CD4-positive, alpha-beta T cell treated with Interleukin-12 subunit alpha and Interleukin-12 subunit beta, for 1 hour (primary cell): Measurements from ENCODE around the gene DOC2B.
A peak's percentile ranks its signal among the peaks of the same experiment; 100 is the strongest.
"Not testable (repeated sequence)": the region's sequence is repeated elsewhere in the genome, so short reads cannot be mapped to it uniquely, and the experiment has no call there.

Experiments
- DNase-seq: peaks from one replicate; pipeline ENCODE4 v3.0.0-alpha.2; 2020

DOC2B gene

DNA sequence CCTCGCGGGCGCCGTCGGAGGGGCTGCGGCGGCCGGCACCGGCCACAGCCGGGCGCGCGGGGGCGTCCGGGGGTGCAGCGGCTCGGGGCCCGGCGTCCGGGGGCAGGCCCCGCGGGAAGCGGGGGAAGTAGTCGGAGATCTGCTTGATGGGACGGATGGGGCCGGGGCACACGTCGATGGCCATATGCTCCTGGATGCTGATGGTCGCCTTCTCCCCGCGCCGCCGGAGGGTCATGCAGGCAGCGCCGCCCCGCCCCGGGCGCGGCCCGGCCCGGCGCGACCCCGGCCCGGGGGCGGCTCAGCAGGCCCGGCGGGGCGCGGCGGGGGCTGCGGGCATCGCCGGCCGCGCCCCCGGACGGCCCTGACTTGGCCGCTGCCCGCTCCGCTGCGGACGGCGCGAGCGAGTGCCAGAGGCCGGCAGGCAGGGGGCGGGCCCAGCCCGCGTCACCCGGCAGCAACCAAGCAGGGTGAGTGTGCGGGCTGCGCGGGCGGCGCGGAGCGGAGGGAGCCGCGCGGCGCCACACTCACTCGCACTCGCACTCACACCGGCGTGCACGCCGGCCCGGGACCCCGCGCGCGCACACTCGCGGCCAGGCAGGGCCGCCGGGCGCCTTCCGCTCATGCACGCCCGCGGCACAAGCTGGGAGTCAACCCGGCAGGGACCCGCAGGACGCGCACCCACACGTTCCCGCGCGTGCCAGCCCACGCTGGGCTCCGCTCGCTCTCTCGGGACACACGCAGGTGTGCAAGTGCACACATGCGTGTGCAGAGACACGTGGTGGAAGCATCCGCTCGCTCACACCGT lies at the start of gene DOC2B:
TSS of gene DOC2B (minus strand) at position 406 of the 805 bp plus-strand sequence. CDS start at position 235, 171 bp downstream.
- peak; percentile 6 for DNase-seq

DNA sequence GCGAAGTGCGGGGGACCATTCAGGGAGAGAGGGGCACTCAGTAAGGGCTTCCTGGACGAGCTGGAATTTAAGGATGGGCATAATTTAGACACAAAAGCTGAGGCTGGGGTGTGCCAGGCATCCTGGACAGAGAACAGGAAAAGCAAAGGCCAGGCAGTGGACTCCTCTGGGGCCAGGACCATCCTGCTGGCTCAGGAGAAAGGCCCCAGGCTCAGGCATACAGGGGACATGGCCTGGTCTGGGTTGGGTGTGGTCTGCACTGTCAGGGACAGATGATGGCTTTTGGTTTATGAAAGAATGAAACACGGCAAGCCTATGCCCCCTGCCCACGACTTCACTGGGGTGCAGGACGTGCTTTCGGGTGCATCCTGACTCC lies 48.9 kb upstream of the DOC2B start:
- no peak for DNase-seq

DNA sequence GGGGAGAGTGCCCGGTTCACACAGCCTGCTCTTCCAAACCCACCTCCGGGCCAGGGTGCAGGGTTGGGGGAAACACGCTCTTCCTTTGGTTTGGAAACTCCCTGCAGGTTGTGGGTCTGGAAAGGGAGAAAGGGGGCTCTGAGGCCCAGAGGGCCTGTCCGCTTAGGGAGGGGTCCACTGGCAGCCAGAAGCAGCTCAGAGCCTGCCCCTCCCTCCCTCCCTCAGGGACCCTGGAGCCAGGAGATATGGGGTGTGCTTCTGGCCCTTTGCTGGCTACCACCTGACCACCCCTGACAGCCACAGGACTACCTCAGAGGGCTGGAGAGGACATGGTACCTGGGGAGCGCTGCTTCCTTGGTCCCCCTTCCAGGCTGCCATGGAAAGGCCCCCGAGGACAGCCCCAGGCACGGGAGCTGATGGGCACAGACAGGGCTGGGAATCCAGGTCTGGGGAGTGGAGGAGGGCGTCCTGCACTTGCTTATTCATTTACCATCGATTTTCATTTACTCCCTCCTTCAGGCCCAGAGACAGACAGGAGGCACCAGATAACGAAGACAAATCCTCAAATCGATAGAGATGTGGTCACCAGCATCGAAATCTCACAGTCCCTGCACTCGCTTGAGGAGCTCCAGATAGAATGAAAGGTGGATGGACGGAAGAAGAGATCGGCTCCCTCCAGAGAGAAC lies 48.4 kb upstream of the DOC2B start:
- DNase-seq = no peak

- DNase-seq = no peak
Measured at GRCh38 chr17:228951-229708, 47.7 kb upstream of the DOC2B start.

DNA sequence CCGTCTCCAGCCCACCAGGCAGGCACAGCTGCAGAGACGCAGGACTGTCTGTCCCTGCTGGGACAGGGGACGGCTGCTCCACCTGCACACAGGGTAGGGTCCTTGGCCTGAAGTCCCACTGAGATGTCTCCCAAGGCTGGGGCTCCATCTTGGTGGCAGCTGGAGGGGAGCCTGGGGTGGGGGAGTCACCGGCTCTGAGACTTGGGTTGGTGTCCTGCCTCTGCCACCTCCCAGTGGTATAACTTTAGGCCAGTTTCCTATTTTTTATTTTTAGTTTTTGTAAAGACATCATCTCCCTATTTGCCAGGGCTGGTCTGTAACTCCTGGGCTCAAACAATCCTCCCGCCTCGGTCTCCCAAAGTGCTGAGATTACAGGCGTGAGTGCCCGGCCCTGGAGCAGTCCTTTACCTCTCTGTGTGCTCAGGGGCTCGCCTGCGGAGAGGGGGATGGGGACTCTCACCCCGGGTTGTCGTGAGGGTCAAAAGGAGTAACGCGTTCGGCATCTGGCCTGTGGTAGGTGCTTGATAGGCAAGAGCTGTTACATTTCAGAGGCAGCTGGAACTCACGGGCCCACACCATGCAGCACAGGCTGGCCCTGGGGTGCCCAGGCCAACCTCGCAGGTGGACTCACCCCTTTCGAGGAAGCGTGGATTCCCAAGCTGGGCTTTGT lies 46.6 kb upstream of the DOC2B start:
- no peak for DNase-seq

DNA sequence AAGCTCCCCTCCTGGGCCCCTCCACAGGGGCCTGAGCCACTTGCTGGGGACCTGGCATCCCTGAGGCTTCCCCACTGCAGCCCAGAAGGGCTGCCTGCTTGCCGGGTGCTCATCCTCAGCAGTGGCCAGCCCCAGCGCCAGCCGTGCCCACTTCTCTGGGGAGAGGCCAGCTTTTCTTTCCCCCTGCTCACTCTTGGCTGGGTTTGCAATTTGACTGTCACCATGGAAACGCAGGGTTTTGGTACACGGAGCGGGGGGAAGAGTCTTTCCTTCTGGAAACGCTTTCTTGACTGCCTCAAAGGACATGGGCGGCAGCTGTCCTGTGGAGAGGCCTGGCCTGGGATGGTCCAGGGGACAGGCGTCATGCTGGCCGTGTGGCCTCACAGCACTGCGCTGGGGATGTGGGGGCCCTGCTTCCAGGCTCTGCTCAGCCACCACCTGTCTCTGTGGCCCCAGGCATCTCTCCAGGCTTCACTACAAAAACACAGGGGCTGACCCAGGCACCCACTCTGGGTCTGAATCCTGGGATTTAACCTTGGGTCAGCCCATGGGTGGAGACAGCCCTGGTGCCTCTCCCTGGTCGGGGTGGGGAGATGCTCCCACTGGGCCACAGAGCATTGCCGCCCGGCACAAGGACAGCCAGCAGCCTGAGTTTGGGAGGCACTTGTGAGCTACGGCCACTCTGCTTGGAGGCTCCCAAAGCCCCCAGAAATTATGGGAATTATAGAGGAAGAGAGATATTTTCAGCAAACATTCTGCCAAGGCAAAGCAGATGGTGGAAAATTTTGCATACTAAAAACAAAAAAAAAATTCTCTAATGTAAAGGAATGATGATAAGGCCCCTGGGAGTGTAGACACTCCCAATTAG lies 45.9 kb upstream of the DOC2B start:
- DNase-seq = no peak

- no peak for DNase-seq
Measured at GRCh38 chr17:226108-227077, 44.9 kb upstream of the DOC2B start.

DNA sequence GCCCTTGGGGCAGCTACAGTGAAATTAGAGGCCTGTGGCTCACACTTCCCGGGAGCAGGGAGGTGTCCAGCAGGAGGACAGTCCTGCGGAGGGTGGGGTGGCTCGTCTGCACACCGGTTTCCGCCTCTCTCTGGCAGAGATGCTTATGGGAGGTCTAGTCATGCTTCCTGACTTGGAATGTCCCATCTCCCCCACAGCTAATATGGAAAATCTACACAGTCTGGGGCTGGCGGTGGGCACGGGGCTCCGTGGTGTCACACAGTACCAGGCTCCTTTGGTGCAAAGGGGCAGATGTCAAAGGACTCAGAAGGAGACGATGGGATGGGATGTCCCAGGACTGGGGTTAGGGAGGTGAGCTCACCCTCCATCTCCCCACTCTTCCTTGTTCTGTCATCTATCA lies 44.1 kb upstream of the DOC2B start:
- DNase-seq = no peak

- not testable (repeated sequence) for DNase-seq
Measured at GRCh38 chr17:224576-224975, 43.1 kb upstream of the DOC2B start.

DNA sequence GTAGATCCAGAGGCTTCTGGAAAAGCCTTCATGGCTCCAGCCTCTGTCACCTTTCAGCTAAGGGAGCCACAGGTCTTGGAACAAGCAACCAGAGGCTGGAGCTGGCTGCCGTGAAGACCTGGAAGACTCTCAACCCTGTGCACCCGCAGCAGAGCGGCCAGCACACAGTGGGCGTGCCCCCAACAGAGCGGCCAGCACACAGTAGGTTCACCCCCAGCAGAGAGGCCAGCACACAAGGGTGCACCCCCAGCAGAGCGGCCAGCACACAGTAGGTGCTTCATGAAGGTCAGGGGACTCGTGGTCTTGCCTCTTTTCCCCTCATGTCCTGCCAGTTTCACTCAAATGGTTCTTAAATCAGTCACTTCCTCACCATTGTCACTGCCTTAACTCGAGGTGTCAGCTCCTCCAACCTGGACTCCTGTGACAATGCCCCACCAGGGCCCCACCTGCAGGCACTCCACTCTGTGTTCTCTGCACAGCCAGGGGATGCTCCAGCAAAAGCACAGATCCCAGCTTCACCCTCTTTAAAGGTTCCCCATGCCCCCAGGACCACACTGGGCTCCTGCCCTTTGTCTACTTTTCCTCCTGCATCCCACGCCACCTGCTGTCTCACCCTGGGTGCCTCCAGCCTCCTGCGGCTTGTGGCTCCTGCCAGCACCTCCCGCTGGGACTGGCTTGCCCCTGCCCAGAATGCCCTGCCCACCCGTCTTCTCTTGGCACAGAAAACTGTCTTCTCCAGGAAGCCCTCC lies 42.4 kb upstream of the DOC2B start:
- DNase-seq = no peak

DNA sequence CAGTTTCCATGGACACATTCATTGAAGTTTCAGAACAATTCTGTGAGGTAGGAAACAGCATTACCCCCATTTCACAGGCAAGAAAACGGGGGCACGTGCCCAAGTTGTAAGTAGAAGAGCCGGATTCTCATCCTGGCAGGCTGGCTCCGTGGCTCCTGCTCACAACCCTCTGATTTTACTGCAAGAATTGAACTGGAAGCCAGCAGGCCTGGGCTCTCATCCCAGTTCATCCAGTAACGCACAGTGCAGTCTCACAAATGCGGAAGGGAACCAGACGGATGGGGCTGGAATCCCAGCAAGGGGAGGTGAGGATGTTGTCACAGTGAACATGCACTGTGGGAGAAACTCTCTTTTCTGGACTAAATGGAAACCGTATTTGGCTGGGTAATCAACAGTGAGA lies 40.7 kb upstream of the DOC2B start:
- DNase-seq = no peak

GRCh38 chr17:219696-220095 lies 38.2 kb upstream of the DOC2B start:
- no peak for DNase-seq

- no peak for DNase-seq
Measured at GRCh38 chr17:218432-219110, 37.1 kb upstream of the DOC2B start.

- no peak for DNase-seq
Measured at GRCh38 chr17:216625-217024, 35.2 kb upstream of the DOC2B start.

DNA sequence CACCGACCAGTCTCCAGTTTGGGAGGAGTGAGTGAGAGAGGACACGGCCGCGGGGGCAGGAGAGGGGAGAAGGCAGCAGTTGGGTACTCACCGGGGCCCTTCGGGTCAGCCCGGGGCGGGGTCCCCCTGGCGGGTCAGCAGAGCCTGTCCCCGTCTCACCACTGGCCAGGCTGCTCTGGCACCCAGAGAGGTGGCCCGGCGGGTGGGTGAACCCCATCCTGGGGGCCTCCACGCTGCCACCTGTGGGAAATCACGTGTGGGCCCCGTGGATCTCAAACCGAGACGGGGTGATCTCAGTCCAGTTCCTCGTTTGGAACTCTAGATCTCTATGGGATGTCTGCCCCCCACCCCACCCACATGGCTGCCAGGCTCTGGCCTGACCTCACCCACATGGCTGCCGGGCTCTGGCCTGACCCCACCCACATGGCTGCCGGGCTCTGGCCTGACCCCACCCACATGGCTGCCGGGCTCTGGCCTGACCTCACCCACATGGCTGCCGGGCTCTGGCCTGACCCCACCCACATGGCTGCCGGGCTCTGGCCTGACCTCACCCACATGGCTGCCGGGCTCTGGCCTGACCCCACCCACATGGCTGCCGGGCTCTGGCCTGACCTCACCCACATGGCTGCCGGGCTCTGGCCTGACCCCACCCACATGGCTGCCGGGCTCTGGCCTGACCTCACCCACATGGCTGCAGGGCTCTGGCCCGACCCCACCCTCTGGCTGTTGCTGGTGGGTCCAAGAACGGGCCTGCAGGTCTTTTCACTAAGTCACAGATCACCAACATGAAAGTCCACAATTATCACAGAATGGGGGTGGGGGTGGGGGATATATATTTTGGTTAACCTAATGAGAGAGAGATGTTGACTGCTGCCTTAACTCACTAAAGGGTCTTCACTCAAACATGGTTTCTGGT lies 34.4 kb upstream of the DOC2B start:
- peak; percentile 4 for DNase-seq

- no peak for DNase-seq
Measured at GRCh38 chr17:214881-215331, 33.5 kb upstream of the DOC2B start.

- no peak for DNase-seq
Measured at GRCh38 chr17:213286-214105, 32.0 kb upstream of the DOC2B start.
